Activated CD4-positive, alpha-beta T cell treated with anti-CD3 and anti-CD28 coated beads, Interleukin-2, amount 10 ng/mL, durations not matched to agents 24 days and 14 days (primary cell): ENCODE data around the gene AAK1. TPM values are rescaled to one million over a fixed set of nuclear protein-coding genes. Genes with fewer than 3 reads are reported as not detected.
A peak's percentile ranks its signal among the peaks of the same experiment; 100 is the strongest.

Experiments
- DNase-seq: peaks from one replicate; pipeline ENCODE4 v3.0.0; 2022
- H3K27ac Mint-ChIP-seq: one replicate; pipeline ENCODE4 v1.8.0; 2022; ENCODE audit warnings: mild to moderate bottlenecking, mixed read lengths
- H3K27me3 Mint-ChIP-seq: one replicate; pipeline ENCODE4 v1.8.0; 2022; ENCODE audit warnings: mixed read lengths
- H3K36me3 Mint-ChIP-seq: one replicate; pipeline ENCODE4 v1.8.0; 2022; ENCODE audit warnings: low read depth, mild to moderate bottlenecking, mixed read lengths
- H3K4me1 Mint-ChIP-seq: one replicate; pipeline ENCODE4 v1.8.0; 2021; ENCODE audit warnings: mixed read lengths
- H3K4me3 Mint-ChIP-seq: one replicate; pipeline ENCODE4 v1.8.0; 2022; ENCODE audit warnings: mild to moderate bottlenecking, moderate library complexity, mixed read lengths
- H3K9me3 Mint-ChIP-seq: one replicate; pipeline ENCODE4 v1.8.0; 2021; ENCODE audit warnings: mixed read lengths
- intact Hi-C: fragments of 100-400 bp; cut with micrococcal nuclease; formaldehyde crosslinking; loops from one replicate; pipeline ENCODE4 v1.15.1; 2023
- total RNA-seq: library from RNA; stranded (reverse); gene quantifications from 2 replicates; pipeline ENCODE4 v1.2.3, GENCODE V29; 2022

AAK1 gene
- 81.7 and 86.0 TPM in 2 replicates for total RNA-seq

DNA sequence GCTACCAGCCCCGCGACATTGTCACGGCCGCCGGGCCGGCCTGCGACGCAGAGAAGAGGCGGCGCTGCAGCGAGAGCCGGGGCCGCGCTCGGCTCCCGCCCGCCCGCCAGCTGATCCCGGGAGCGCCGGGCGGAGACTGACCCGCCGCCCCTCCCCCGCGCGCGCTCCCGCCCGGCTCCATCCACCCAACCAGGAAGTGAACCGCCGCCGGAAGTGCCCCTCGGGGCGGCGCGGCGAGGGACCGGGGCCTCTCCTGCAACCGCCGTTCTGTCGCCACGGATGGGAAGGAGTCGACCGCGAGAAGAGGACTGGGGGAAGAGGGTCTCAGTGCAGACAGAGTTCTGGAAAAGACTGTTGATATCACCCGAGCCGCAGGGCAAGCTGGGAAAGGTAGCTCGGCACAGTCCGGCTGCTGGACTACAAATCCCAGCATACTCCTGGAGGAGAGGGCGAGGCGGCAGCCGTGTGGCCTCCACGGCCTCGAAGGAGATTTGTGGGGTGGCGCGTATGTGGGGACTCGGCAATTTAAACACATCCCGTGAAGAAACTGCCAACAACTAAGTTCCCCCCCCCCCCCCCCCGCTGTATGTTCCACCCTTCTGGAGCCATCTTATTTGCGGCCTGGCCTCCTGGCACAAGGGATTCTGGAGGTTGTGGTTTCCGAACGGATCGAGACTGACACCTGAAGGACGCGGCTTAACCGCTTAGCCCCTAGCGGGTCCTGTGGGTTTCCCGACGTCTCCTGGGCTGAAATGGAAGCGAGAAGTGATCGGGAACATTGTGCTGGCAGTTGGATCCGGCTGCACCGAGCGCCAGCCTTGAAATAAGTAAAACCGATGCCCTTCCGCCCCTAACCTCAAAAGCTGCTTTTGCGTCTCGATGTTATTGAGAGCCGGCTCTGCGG, at the start of gene AAK1:
Gene AAK1 (minus strand): TSS at position 138 of the 904 bp plus-strand sequence. CDS start 699 bp downstream, outside the sequence.
- H3K4me1 Mint-ChIP-seq, result peaks cover 64% of the 10 kb centered on the region
- no peaks in the 10 kb centered on the region for H3K27me3 Mint-ChIP-seq

DNA sequence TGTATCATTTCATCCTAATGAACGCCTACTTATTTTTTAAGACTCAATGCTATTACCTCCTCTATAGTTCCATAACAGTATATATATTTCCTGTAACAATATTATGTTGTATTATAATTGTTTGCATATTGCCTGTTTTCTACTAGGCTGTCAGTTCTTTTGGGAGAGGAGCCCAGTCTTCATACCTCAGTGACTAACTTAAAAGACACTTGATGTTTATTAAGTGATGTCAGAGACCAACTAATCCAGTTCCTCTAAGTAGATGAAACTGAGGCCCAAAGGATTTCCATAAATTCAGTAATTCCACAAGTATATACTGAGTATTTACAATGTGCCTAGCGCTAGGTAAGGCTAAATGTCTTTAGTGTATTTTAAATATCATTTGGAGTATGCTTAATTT, 48.9 kb upstream of the AAK1 start:
- DNase-seq, result no peak
- peaks cover 55% of the 10 kb centered on the region for H3K4me1 Mint-ChIP-seq
- no peak overlapping the region for H3K4me3 Mint-ChIP-seq
- no peaks in the 10 kb centered on the region for H3K36me3 Mint-ChIP-seq
- intact Hi-C loops, result no loop called here
- no peaks in the 10 kb centered on the region for H3K9me3 Mint-ChIP-seq
- no peak overlapping the region for H3K27ac Mint-ChIP-seq
- no peaks in the 10 kb centered on the region for H3K27me3 Mint-ChIP-seq

More for the DNA sequence above, at the start of gene AAK1:
- Mint-ChIP-seq H3K9me3 (no peaks in the 10 kb centered on the region), H3K36me3 (peaks cover 24% of the 10 kb centered on the region), H3K27ac (peak within 1 kb of the TSS; percentile 99), H3K4me3 (peak within 1 kb of the TSS; percentile 86)
- peak; percentile 95 for DNase-seq
- intact Hi-C loops, result loop anchor here (1.0 to 10.0 kb wide), 13 partner anchors 16 to 1582 kb away; partner anchors contain the start of genes C1D, GMCL1, MXD1 and NFU1

DNA sequence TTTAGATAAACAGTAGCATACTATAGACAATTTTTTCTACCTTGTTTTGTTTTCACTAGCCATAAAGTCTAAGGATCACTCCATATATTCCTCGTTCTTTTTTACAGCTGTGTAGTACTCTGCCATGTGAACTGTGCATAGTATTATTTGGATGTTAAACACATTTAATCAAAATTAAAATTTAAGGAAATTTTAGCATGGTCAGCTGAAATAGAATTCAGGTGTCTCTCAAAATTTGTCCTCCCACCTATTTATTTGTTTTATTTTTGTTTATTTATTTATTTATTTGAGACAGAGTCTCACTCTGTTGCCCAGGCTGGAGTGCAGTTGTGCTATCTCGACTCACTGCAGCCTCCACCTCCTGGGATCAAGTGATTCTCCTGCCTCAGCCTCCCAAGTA, 46.4 kb upstream of the AAK1 start:
- Mint-ChIP-seq H3K27ac (no peak overlapping the region), H3K4me1 (peaks cover 52% of the 10 kb centered on the region), H3K36me3 (peaks cover 3% of the 10 kb centered on the region), H3K9me3 (no peaks in the 10 kb centered on the region), H3K4me3 (no peak overlapping the region), H3K27me3 (peaks cover 2% of the 10 kb centered on the region)
- intact Hi-C loops, result no loop called here
- no peak for DNase-seq

DNA sequence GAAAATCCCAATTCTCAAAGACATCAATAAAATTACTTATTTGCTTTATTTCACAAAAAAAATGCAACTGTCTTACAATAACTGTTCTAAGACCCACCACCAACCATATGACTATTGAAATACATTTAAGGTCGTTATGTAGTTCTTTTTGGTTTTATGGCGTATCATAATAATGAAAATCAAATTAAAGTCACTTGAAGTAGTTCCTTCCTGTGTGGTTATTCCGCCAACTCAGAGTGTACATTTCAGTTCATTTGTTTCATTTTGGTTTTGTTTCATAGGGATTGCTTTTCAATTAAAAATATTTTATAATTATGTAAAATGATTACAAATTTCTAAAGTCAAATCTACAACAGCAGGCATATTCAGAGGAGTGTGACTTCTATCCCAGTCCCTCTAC, 45.9 kb upstream of the AAK1 start:
- no peak overlapping the region for H3K4me3 Mint-ChIP-seq
- H3K27me3 Mint-ChIP-seq, result peaks cover 2% of the 10 kb centered on the region
- no peak for DNase-seq
- H3K9me3 Mint-ChIP-seq, result no peaks in the 10 kb centered on the region
- H3K27ac Mint-ChIP-seq, result no peak overlapping the region
- peaks cover 55% of the 10 kb centered on the region for H3K4me1 Mint-ChIP-seq
- intact Hi-C loops, result no loop called here
- peaks cover 3% of the 10 kb centered on the region for H3K36me3 Mint-ChIP-seq

DNA sequence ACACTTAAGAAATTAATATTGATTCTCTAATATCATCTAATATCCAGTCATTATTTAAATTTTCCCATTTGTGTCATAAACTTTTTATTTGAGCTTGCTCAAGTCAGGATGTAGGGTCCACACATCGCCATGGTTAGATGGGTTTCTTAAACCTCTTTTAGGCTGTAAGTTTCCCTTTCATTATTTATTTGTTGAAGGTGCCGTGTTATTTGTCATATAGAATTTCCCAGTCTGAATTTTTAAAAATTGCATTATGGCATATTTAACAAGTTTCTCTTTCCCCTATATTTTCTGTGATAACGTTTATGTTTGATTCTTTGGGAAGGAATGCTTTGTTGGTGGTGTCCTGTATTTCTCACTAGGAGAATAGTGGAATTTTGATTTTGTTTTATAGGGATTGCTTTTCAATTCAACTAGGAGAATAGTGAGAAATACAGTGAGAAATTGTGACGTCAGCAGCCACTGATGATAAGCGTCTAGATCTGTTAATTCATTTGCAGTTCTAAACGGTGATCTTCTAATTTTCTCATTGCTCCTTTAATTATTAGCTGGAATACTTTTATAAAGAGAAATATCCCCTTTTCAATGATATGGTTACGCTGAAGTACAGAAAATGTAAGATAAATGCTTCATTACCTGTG, 44.6 kb upstream of the AAK1 start:
- DNase-seq, result no peak
- H3K27ac Mint-ChIP-seq, result peak overlapping the region; percentile 19
- H3K9me3 Mint-ChIP-seq, result no peaks in the 10 kb centered on the region
- H3K4me1 Mint-ChIP-seq, result peaks cover 55% of the 10 kb centered on the region
- H3K36me3 Mint-ChIP-seq, result peaks cover 3% of the 10 kb centered on the region
- peaks cover 2% of the 10 kb centered on the region for H3K27me3 Mint-ChIP-seq
- intact Hi-C loops, result no loop called here
- H3K4me3 Mint-ChIP-seq, result no peak overlapping the region

DNA sequence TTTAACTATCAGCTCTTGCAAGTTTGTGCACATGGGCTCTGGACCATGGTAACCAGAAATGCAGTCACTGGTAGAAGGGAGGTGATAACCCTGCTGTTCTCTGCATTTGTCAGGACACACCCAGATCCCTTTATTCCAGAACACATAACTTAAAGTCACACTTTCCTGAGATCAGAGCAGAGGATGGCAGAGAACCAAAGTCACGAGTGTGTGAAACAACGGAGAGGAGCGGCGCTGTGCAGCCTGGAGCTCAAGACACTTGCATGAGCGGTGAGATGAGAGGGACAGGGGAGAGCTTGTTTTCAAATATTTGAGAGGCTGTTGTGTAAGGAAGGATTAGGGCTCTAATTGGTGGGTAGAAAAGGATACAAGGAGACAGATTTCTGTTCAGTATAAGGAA, 43.3 kb upstream of the AAK1 start:
- no peak for DNase-seq
- Mint-ChIP-seq H3K4me1 (peaks cover 56% of the 10 kb centered on the region), H3K27me3 (peaks cover 2% of the 10 kb centered on the region), H3K36me3 (peaks cover 3% of the 10 kb centered on the region), H3K27ac (peak overlapping the region; percentile 6), H3K9me3 (no peaks in the 10 kb centered on the region), H3K4me3 (no peak overlapping the region)
- intact Hi-C loops, result no loop called here

DNA sequence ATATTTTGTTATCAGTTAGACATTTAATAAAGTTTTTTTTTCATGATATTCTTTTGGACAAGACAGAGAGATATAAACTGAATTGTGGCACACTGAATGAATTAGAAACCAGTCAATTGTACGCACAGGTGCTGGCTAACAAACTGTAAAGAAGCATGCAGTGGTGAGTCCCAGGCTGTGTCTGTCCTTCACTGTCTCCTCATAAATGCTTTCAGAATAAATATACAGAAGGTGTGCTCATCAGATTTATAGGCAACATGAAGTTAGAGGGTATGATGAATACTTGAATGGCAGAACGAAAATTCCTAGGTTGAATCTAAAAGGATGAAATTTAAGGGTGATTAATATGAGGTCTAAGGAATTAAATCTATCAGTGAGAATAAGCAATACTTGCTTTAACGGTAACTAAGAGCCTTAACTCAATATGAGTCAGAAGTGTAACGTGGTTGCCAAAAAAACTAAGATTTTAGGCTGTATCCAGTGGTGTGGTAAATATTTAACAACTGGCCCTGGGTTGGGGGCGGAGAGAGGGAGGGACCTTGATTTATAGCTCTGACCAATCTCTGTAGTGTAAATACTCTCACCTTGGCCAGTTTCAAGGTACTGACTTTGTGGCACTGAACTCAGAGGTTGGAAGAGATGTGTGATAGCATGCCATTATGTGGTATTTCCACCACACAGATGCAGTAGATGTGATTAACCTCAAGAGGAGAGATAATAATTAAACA, 41.9 kb upstream of the AAK1 start:
- no peak for DNase-seq

DNA sequence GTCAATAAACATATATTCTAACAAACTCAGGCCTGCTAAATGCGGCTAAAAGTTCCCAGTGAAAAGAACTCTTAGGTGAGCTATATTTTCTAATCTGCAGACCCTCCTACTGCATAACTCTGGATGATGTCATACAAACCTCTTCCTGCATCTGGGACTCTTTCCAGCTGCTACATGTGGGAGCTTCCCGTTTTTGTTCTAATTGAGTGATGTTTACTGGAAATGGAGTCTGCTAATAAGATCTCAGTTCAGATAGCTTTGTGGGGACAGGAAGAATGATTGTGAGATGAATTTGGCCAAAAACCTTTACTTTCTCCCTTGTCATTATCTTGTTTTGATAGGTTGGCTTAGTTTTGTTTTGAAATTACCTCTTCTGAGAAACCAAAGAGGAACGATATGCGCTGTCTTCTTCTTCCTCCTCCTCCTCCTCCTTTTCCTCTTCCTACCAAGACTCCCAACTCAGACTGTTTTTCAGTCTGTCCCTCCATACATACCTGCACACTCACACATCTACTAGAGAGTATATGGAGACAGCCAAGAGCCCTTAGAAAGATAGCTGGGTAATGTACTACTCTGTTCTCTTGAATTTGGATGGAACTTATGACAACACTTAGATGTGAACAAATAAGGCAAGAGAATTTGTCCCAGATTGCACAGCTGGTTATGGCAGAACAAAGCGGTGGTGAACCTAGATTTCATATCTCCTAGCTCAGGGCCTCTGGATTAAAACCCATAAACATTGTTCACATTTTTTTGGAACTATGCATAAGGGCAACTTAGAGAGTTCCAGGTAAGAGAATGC, 39.8 kb upstream of the AAK1 start:
- Mint-ChIP-seq H3K27me3 (peaks cover 2% of the 10 kb centered on the region), H3K4me3 (peak overlapping the region; percentile 63), H3K9me3 (peaks cover 5% of the 10 kb centered on the region), H3K4me1 (peaks cover 55% of the 10 kb centered on the region), H3K27ac (peak overlapping the region; percentile 86), H3K36me3 (peaks cover 5% of the 10 kb centered on the region)
- intact Hi-C loops, result loop anchor here (1.0 to 2.0 kb wide), 3 partner anchors 8 to 39 kb away; no protein-coding TSS in a partner anchor
- no peak for DNase-seq

More for the DNA sequence above, 41.9 kb upstream of the AAK1 start:
- H3K36me3 Mint-ChIP-seq, result peaks cover 5% of the 10 kb centered on the region
- no peak overlapping the region for H3K4me3 Mint-ChIP-seq
- intact Hi-C loops, result no loop called here
- H3K4me1 Mint-ChIP-seq, result peaks cover 55% of the 10 kb centered on the region
- H3K27me3 Mint-ChIP-seq, result peaks cover 2% of the 10 kb centered on the region
- H3K27ac Mint-ChIP-seq, result no peak overlapping the region
- H3K9me3 Mint-ChIP-seq, result peaks cover 4% of the 10 kb centered on the region

DNA sequence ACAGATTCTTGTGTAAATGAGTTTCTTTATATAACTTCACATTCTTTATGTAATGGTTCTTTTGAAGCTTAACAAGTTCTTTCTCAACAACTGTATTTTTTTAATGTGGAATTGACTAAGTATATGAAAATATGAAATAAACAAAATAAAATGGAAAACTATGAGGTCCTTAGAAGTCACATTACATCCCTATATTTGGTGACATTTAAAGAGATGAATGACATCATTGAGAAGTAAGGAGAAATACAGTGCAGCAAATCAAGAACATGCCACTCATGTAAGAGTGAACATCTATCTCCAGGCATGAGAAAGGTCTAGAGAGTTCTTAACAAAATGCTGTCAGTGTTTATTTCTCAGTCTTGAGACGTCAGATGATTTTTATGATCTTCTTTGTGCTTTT, 39.0 kb upstream of the AAK1 start:
- Mint-ChIP-seq H3K36me3 (peaks cover 5% of the 10 kb centered on the region), H3K4me1 (peaks cover 57% of the 10 kb centered on the region), H3K4me3 (peak overlapping the region; percentile 63), H3K9me3 (peaks cover 5% of the 10 kb centered on the region), H3K27me3 (peaks cover 2% of the 10 kb centered on the region), H3K27ac (peak overlapping the region; percentile 9)
- no peak for DNase-seq
- intact Hi-C loops, result loop anchor here (2.0 kb wide), 1 partner anchor 38 kb away; no protein-coding TSS in a partner anchor

DNA sequence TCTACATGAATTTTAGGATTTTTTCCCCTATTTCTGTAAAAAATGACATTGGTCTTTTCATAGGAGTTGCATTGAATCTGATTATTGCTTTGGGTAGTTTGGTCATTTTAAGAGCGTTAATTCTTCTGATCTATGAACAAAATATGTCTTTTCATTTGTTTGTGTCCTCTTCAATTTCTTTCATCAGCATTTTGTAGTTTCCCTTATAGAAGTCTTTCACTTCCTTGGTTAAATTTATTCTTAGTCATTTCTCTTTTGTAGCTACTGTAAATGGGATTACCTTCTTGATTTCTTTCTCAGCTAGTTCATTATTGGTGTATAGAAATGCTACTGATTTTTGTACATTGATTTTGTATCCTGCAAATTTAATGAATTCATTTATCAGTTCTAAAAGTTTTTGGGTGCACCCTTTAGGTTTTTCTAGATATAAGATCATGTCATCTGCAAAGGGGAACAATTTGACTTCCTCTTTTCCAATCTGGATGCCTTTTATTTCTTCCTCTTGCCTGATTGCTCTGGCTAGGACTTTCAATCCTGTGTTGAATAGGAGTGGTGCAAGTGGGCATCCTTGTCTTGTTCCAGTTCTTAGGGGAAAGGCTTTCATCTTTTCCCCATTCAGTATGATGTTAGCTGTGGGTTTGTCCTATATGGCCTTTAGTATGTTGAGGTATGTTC, 36.6 kb upstream of the AAK1 start:
- intact Hi-C loops, result no loop called here
- Mint-ChIP-seq H3K9me3 (peaks cover 5% of the 10 kb centered on the region), H3K36me3 (peaks cover 2% of the 10 kb centered on the region), H3K27ac (no peak overlapping the region), H3K27me3 (no peaks in the 10 kb centered on the region), H3K4me3 (no peak overlapping the region), H3K4me1 (peaks cover 51% of the 10 kb centered on the region)
- no peak for DNase-seq

DNA sequence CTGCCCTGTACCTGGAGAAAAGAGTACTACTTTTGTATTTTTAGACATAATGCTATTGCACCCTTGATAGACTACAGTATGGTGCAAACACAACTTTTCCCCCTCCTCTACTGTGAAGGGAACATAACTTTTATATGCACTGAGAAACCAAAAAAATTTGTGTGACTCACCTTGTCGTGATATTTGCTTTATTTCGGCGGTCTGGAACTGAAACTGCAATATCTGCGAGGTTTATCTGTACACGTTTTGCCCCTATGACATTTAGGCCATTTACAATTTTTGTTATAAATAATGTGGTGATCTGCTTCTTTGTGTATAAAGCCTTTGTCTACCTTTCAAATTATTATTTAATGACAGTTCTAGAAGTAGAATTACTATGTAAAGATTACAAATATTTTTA, 34.4 kb upstream of the AAK1 start:
- H3K27ac Mint-ChIP-seq, result peak overlapping the region; percentile 28
- intact Hi-C loops, result no loop called here
- peaks cover 37% of the 10 kb centered on the region for H3K4me1 Mint-ChIP-seq
- H3K4me3 Mint-ChIP-seq, result no peak overlapping the region
- H3K36me3 Mint-ChIP-seq, result peaks cover 2% of the 10 kb centered on the region
- H3K27me3 Mint-ChIP-seq, result no peaks in the 10 kb centered on the region
- H3K9me3 Mint-ChIP-seq, result peaks cover 5% of the 10 kb centered on the region
- no peak for DNase-seq

DNA sequence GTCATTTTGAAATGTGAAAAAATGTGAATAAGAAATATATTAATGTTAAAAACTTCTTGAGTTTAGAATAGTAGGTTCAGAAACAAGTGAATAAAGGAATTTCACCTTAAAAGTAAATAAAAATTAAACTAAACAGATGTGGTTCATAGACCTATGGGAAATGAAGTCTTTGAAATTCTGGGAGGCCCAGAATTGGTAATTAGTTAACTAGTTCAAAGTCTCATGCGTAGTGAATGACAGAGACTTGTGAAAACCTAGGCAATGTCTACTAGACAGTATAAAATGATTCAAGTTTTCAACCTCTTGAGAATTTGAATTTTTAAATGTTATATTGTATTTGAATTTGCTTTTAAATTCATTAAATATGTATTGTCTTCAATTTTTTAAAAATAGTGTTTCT, 32.6 kb upstream of the AAK1 start:
- H3K36me3 Mint-ChIP-seq, result peaks cover 4% of the 10 kb centered on the region
- H3K27me3 Mint-ChIP-seq, result no peaks in the 10 kb centered on the region
- intact Hi-C loops, result no loop called here
- no peak overlapping the region for H3K27ac Mint-ChIP-seq
- peaks cover 32% of the 10 kb centered on the region for H3K4me1 Mint-ChIP-seq
- peaks cover 5% of the 10 kb centered on the region for H3K9me3 Mint-ChIP-seq
- H3K4me3 Mint-ChIP-seq, result no peak overlapping the region
- DNase-seq, result no peak

DNA sequence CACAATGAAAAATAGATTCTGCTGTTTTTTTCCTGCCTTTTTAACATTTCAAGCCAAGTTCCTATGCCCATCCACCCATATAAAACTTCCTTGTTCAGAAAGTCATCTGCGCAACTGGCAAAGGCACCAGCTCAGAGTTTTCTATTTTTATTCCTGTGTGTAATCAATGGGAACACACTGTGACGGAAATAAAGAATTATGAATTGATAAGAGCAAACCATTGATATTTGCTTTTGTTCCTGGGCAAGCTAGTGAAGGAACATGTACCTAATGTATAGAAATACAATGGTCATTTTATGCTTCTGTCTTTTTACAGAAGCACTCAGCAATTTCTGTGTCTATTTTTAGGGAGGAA, 30.8 kb upstream of the AAK1 start:
- Mint-ChIP-seq H3K27ac (peak overlapping the region; percentile 34), H3K4me1 (peaks cover 19% of the 10 kb centered on the region)

More for the DNA sequence above, 30.8 kb upstream of the AAK1 start:
- no peak for DNase-seq
- Mint-ChIP-seq H3K4me3 (no peak overlapping the region), H3K9me3 (no peaks in the 10 kb centered on the region), H3K36me3 (peaks cover 2% of the 10 kb centered on the region), H3K27me3 (no peaks in the 10 kb centered on the region)
- intact Hi-C loops, result no loop called here
